Lower lobe of right lung (tissue), 2 donors: Measurements from ENCODE around the gene SLC13A2. TPM values are rescaled to one million over a fixed set of nuclear protein-coding genes. Genes with fewer than 3 reads are reported as not detected.

Experiments
- ATAC-seq, 2 donors: fragments of 200-7000 bp; cut with Tn5 transposase; one replicate each; pipeline ENCODE4 v1.9.1; 2020 to 2022; ENCODE audit warnings: mild to moderate bottlenecking in 2 of 2, moderate library complexity in 2 of 2
- DNase-seq: peaks from one replicate; pipeline ENCODE4 v3.0.0-alpha.2; 2020
- H3K27ac ChIP-seq: fragments of 200-600 bp; one replicate; pipeline ENCODE4 v1.8.0; 2022
- H3K27me3 ChIP-seq: fragments of 200-600 bp; one replicate; pipeline ENCODE4 v1.8.0; 2022; ENCODE audit warnings: low read depth
- H3K36me3 ChIP-seq: fragments of 200-600 bp; one replicate; pipeline ENCODE4 v1.8.0; 2022; ENCODE audit warnings: mild to moderate bottlenecking
- H3K4me1 ChIP-seq: fragments of 200-600 bp; one replicate; pipeline ENCODE4 v1.8.0; 2022
- H3K4me3 ChIP-seq: fragments of 200-600 bp; one replicate; pipeline ENCODE4 v1.8.0; 2022; ENCODE audit warnings: mild to moderate bottlenecking
- H3K9me3 ChIP-seq: fragments of 200-600 bp; one replicate; pipeline ENCODE4 v1.8.0; 2022
- intact Hi-C: fragments of 100-400 bp; cut with DNase I; formaldehyde crosslinking; loops from one replicate; pipeline ENCODE4 v1.11.0; 2022
- total RNA-seq: library from RNA; stranded (reverse); fragmentation: NEBNext Ultra II Directional; extraction: Animal tissue kit (Norgen Biotek cat#: 25700); gene quantifications from one replicate; pipeline ENCODE4 v1.2.1, GENCODE V29; 2021
- TF ChIP-seq, protein P1 (sequence below): fragments of 200-600 bp; IDR thresholded peaks from one replicate; pipeline ENCODE4 v1.8.0; 2022; ENCODE audit warnings: antibody characterized with exemption, mild to moderate bottlenecking
- donor health status: DM: no; HTN: yes; CAD: no; lungs with severe emphysema.

Gene SLC13A2
- total RNA-seq, 1 donor from 2014 or later: not detected

DNA sequence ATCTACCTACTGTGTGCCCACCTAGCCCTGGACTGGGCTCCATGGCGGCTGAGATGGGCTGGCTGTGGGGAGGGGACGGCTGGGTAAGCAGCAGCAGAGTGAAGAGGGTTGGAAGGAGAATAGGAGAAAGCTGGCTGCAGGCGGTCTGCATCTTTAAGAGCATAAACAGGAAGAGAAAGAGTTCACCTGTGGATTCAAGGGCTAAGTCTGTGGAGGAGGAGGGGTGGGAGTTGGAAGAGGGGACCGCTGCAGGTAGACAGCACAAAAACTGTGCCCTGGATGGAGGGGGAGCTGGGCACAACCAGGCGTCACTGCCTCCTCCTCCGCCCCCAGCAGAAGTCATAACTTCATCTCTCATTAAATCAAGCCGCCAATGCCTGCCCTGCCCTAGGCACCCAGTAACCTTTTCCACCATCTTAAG is 677 bp downstream of the SLC13A2 start:
- TF ChIP-seq, protein P1, sequence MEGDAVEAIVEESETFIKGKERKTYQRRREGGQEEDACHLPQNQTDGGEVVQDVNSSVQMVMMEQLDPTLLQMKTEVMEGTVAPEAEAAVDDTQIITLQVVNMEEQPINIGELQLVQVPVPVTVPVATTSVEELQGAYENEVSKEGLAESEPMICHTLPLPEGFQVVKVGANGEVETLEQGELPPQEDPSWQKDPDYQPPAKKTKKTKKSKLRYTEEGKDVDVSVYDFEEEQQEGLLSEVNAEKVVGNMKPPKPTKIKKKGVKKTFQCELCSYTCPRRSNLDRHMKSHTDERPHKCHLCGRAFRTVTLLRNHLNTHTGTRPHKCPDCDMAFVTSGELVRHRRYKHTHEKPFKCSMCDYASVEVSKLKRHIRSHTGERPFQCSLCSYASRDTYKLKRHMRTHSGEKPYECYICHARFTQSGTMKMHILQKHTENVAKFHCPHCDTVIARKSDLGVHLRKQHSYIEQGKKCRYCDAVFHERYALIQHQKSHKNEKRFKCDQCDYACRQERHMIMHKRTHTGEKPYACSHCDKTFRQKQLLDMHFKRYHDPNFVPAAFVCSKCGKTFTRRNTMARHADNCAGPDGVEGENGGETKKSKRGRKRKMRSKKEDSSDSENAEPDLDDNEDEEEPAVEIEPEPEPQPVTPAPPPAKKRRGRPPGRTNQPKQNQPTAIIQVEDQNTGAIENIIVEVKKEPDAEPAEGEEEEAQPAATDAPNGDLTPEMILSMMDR: no peak
- H3K4me3 ChIP-seq: no peak overlapping the region
- H3K9me3 ChIP-seq: no peaks in the 10 kb centered on the region
- ATAC-seq: no peak
- peaks cover 3% of the 10 kb centered on the region for H3K27me3 ChIP-seq
- H3K27ac ChIP-seq: no peak overlapping the region
- no peak for DNase-seq
- intact Hi-C loops: no loop called here
- H3K4me1 ChIP-seq: peaks cover 5% of the 10 kb centered on the region
- H3K36me3 ChIP-seq: no peaks in the 10 kb centered on the region

DNA sequence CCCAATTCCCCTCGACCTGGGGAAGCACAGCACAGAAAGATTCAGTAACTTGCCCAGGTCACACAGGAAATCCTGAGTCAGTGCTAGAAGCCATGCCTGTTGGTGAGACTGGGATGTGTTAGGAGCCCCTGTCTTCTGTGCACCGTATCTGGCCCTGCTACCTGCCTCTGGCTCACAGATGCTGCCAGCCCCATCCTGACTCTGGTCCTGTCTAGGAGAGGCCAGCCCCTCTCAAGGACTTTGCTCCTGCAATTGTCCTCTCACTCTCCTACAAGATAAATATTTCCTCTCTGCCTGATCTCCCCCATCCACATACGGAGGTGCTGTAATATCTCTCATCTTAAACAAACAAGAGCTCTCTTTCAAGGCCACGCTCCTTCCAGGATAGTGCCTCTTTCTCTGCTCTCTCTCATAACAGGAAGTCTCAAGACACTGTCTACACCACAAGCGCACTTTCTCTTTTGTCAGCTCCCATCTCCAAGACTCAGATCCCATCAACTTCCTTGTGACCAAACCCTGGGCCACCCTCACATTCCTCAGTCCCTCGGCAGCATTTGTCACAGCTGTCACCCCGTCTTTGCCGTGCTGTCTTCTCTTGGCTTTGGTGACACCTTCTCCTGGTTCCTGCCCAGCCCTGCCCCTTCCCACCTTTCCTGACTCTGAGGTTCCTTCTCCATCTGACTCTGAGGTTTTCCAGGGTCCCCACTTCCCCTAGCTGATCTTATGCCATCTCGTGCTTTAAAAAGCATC is 1.9 kb downstream of the SLC13A2 start:
- DNase-seq (no peak), ATAC-seq (no peak)
- Histone ChIP-seq H3K9me3 (no peaks in the 10 kb centered on the region), H3K27me3 (no peaks in the 10 kb centered on the region), H3K4me3 (no peak overlapping the region), H3K36me3 (no peaks in the 10 kb centered on the region), H3K4me1 (no peaks in the 10 kb centered on the region), H3K27ac (no peak overlapping the region)
- intact Hi-C loops: no loop called here
- TF ChIP-seq, protein P1: no peak

DNA sequence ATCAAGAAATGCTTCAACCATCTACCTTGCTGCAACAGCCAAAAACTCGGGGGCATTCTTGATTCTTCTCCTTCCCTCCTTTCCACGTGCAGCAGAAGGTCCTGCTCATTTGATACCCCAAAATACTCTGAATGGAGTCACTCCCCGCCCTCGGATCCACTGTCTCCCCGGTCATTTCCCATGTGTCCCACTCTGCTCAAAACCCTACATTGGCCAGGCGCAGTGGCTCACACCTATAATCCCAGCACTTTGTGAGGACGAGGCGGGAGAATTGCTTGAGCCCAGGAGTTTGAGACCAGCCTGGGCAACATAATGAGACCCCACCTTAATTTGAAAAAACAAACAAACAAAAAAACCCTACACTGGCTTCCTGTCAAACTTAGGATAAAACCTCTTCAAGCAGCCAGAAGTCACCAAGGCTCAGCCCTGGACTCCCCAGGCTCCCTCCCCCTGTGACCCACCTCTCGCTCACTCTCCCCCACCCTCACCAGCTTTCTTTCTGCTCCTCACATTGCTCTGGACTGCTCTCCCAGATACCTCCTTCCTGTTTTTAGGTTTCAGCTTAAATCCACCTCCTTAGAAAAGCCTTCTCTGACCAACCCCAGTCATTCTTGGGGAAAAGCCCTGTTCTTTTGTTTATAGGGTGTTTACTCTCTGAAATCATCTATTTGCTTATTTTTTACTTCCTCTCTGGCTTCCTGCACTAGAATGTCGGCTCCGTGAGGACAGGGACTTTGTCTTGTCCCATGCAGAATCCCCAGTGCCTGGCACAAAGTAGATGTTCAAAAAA is 2.8 kb downstream of the SLC13A2 start:
- TF ChIP-seq, protein P1: no peak
- no peaks in the 10 kb centered on the region for H3K4me1 ChIP-seq
- no peaks in the 10 kb centered on the region for H3K27me3 ChIP-seq
- ATAC-seq (no peak), DNase-seq (no peak)
- no peak overlapping the region for H3K27ac ChIP-seq
- no peaks in the 10 kb centered on the region for H3K36me3 ChIP-seq
- H3K4me3 ChIP-seq: no peak overlapping the region
- H3K9me3 ChIP-seq: no peaks in the 10 kb centered on the region
- intact Hi-C loops: no loop called here

DNA sequence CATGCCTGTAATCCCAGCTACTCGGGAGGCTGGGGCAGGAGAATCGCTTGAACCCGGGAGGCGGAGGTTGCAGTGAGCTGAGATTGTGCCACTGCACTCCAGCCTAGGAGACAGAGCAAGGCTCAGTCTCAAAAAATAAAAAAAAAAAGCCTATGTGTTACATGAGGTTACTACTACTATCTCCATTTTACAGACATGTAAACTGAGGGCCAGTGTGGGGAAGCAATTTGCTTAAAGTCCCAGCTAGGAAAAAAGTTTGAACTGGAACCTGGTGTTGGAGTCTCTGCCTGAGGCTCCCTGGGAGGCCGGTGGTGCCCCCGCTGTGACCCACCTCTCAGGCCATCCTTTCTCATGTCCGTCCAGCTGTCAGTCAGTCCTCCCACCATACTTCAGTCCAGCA is 4.5 kb downstream of the SLC13A2 start:
- Histone ChIP-seq H3K27me3 (no peaks in the 10 kb centered on the region), H3K4me3 (no peak overlapping the region), H3K36me3 (no peaks in the 10 kb centered on the region), H3K27ac (no peak overlapping the region), H3K9me3 (no peaks in the 10 kb centered on the region), H3K4me1 (no peaks in the 10 kb centered on the region)
- DNase-seq (no peak), ATAC-seq (no peak)
- intact Hi-C loops: no loop called here
- TF ChIP-seq, protein P1: no peak

DNA sequence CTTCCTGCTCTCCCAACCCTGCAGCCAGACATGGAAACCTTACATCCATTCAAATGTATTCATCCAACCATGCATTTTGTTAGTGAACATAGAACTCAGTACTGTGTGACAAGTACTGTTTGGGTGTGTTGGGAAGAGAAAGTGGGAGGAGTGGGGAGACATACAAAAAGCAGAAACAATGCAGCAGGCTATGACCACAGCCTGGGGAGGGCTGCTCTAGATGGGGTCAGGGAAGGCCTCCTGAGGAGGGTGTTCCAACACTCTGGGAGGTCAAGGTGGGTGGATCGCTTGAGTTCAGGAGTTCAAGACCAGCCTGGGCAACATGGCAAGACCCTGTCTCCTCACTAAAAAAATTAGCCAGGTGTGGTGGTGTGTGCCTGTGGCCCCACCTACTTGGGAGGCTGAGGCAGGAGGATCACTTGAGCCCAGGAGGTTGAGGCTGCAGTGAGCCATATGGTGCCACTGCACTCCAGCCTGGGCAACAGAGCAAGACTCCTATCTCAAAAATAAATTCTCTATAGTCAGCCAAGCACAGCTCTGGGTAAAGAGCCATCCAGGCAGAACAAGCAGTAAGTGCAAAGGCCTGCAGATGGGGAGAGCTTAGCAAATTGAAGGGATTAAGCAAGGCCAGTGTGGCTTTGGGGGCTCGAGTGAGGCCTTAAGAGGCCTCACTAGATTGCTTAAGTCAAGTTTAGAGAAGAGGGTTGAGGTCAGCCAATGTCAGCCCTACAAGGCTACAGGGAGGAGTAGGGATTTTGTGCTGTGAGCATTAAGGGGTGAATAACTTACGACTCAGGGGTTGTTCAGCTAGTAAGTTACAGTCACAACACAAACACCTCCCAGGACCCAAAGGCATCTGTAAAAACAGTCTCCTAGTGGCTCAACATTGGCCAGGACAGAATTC is 5.5 kb downstream of the SLC13A2 start:
- no peak overlapping the region for H3K27ac ChIP-seq
- no peak for DNase-seq
- intact Hi-C loops: no loop called here
- H3K36me3 ChIP-seq: no peaks in the 10 kb centered on the region
- H3K4me3 ChIP-seq: no peak overlapping the region
- TF ChIP-seq, protein P1: no peak
- H3K4me1 ChIP-seq: no peaks in the 10 kb centered on the region
- H3K9me3 ChIP-seq: no peaks in the 10 kb centered on the region
- no peak for ATAC-seq
- H3K27me3 ChIP-seq: no peaks in the 10 kb centered on the region
